Subcutaneous adipose tissue (tissue), 4 donors: ENCODE data around the gene PIGC. TPM values are rescaled to one million over a fixed set of nuclear protein-coding genes. Genes with fewer than 3 reads are reported as not detected.

Experiments
- total RNA-seq, 4 donors: library from RNA; depleted of rRNA; stranded (reverse); fragments of >200 nt; gene quantifications; one replicate each; pipeline ENCODE4 v1.1.0, GENCODE V29; 2016
- TF ChIP-seq, protein P1 (sequence below): fragments of 450-650 bp; IDR thresholded peaks from one replicate; pipeline ENCODE4 v1.5.1; 2016; ENCODE audit warnings: low read depth, mild to moderate bottlenecking, control low read depth, antibody characterized with exemption, moderate library complexity

The PIGC gene
- 10 to 100 TPM; 16.6 to 25.1 (median 21.2) TPM for total RNA-seq

DNA sequence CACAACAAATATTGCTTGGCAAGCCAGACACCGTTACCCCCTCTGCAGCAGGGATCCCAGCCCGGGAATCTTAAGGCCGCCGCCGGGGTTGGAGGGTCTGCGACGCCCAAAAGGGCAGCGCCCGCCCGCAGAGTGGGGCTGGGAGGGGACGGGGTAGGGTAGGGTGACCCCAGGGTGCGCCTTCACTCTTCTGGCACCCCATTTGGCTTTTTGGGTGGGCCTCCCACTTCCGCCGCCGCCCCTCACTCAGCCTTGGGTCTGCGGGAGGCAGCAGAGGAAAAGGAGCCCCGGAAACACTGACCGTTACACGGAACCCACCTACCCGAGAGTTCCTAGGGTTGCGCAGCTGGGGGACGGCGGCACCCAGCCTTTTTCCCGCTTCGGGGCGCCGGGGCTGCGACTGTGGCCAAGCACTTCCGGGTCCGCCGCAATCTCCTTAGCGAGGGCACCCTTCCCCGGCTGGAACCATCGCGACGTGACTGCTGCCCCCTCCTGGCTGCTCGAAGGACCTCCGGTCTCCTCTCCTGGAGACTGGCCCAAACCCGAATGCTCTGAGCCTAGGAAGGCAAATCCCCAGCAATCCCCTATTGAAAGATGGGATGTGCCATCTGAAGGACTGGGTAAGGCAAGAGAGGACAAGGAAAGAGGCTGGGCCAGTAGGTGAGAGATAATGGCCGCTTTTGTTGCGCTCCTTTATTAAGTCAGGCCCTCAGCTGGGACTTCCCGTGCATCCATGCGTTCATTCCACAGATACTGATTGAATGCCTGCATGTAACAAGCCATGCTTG is at the start of gene PIGC:
PIGC (minus strand) TSS at position 404 of the 788 bp plus-strand sequence. CDS start 1,447 bp downstream, outside the sequence.
- TF ChIP-seq, protein P1, sequence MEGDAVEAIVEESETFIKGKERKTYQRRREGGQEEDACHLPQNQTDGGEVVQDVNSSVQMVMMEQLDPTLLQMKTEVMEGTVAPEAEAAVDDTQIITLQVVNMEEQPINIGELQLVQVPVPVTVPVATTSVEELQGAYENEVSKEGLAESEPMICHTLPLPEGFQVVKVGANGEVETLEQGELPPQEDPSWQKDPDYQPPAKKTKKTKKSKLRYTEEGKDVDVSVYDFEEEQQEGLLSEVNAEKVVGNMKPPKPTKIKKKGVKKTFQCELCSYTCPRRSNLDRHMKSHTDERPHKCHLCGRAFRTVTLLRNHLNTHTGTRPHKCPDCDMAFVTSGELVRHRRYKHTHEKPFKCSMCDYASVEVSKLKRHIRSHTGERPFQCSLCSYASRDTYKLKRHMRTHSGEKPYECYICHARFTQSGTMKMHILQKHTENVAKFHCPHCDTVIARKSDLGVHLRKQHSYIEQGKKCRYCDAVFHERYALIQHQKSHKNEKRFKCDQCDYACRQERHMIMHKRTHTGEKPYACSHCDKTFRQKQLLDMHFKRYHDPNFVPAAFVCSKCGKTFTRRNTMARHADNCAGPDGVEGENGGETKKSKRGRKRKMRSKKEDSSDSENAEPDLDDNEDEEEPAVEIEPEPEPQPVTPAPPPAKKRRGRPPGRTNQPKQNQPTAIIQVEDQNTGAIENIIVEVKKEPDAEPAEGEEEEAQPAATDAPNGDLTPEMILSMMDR = no peak

DNA sequence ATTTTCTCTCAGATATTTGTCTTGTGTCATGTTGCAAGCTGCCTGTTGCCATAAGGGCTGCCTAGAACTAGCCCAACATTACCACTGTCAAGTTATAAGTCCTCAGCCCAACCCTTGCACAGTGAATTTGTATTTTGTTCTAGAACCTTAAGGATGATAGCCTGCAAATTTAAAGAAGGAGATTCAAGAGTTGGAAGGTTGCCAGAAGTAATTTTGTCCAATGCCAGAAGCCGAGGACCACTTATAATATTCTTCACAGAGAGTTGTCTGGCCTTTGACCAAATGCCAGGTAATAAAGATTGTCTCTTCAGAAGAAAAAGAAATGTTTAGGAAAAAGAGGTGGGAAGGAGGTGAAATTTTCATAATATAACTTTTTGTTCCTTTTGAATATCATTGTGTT is 48.6 kb upstream of the PIGC start:
- TF ChIP-seq, protein P1 = no peak

DNA sequence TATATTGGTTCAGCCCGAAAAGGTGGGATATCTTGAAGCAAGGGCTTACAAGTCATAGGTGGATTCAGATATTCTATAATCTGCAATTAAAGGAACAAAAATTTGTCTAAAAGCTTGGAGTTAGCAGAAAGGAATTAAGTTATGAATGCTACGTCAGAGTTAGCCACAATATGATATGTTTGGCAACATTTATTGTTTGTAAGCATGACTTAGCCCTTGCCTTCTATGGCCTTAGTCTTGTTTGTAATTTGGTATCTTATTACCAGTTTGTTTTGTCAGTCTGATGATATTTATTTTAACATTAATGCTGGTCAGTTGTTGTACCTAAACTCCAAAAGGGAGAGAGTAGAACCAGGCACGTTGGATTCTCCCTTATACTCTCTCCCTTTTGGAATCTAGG is 46.0 kb upstream of the PIGC start:
- TF ChIP-seq, protein P1 = no peak

DNA sequence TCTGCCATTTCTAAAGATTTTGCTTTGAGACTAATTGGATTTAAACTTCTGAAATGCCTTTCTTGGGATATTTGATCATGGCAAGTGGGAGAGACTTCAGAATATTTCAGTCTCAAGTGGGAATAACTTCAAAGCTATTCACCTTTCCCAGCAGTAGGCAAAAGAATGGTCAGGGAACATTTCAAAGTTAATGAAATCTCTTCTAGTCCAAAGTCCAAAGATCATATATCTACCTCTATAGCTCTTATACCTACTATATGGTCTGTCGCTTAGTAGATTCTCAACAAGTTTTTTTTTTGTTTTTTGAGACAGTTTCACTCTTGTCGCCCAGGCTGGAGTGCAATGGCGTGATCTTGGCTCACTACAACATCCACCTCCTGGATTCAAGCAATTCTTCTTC is 44.5 kb upstream of the PIGC start:
- TF ChIP-seq, protein P1 = no peak

DNA sequence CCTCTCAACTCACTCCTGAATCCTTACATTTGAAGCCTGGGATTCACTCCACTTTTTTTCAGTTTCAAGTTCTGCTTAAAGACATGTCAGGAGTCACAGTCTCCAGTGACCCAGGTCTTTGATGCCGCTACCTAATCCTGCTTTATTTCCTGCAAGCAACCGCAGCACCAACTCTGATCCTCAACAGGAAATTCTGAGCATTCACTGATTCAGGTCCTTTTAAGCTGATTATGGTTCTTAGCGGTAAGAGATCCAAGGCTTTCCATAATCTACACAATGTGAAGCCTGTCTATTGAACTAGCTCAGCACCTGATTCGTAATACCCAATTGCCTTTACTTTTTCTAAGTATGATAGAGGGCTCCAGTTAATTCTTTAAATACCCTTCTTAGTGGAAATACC is 43.7 kb upstream of the PIGC start:
- TF ChIP-seq, protein P1 = no peak

DNA sequence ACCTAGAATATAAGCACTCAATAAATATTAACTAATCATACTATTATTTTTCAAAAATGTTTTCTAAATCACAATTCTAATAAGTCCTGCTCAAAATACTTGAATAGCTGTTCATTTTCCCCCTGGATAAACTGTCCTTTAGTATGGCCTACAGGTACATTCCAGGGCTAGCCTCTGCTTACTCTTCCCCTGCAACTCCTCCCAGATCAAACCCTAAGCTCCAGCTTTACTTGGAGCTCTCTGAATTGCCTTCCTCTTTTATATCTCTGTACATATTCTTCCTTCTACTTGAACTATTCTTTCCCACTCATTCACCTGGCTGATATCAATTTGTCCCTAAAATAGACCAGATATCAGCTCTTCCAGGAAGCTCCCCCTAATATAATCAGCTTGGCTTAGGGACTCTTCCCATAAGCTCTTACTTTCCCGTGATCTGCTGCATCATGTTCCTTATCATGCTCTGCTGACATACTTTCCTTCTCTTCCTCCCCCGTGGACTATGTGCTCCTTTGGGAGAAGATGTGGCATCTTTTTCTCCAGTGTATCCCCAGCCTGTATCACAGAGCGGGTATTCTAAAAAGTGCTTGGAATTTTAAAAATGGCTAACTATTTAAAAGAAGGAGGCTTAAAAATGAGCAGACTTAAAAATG is 43.1 kb upstream of the PIGC start:
- TF ChIP-seq, protein P1 = no peak

DNA sequence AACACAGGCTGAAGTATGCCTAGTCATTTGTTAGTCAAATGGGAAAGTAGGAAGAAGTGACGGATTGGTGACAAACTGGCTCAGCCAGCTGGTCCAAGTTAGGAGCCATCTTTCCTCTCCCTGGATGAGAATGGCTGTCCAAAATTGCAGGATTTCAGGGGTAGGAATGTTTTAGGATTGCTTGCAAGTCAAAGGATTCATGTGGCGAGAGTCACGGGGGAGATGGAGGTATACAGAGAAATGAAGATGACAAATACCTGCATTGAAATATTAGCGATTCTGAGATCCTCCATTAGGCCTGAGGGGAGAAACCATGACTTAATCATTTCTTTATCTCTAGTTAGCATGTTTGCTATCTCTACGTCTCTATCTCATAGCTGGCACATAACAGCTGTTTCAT is 41.8 kb upstream of the PIGC start:
- TF ChIP-seq, protein P1 = no peak
